HG03520 (cell line): Measurements from ENCODE around the gene DYNLT2.
A peak's percentile ranks its signal among the peaks of the same experiment; 100 is the strongest.

ENCODE experiments used
- ATAC-seq: cut with Tn5 transposase; IDR thresholded peaks from one replicate; pipeline ENCODE4 v1.9.1; 2021; ENCODE audit warnings: mild to moderate bottlenecking, moderate library complexity; ENCODE audit not compliant: unreplicated experiment

Gene DYNLT2

GRCh38 chr6:169738976-169739529, 12.3 kb downstream of the DYNLT2 start:
- no peak for ATAC-seq

- ATAC-seq, result no peak
Observed at GRCh38 chr6:169738204-169738975, 13.0 kb downstream of the DYNLT2 start.

- ATAC-seq, result no peak
Observed at GRCh38 chr6:169729961-169730360, 21.4 kb downstream of the DYNLT2 start.

- ATAC-seq, result no peak
Observed at GRCh38 chr6:169726963-169727362, 24.4 kb downstream of the DYNLT2 start.

GRCh38 chr6:169726049-169726400, 25.3 kb downstream of the DYNLT2 start:
- ATAC-seq, result no peak

GRCh38 chr6:169725125-169726048, 26.0 kb downstream of the DYNLT2 start:
- ATAC-seq, result no peak

- peak; percentile 34 for ATAC-seq
Observed at GRCh38 chr6:169724494-169725124, 26.8 kb downstream of the DYNLT2 start, which contains the start of gene PHF10. TSS of gene PHF10 (minus strand) at chr6:169724500. CDS start at chr6:169723931, 569 bp downstream.

- ATAC-seq, result peak; percentile 23
Observed at GRCh38 chr6:169723991-169724493, 27.3 kb downstream of the DYNLT2 start.

- peak; percentile 39 for ATAC-seq
Observed at GRCh38 chr6:169723200-169723909, 28.0 kb downstream of the DYNLT2 start.

- ATAC-seq, result peak; percentile 3
Observed at GRCh38 chr6:169722362-169723199, 28.8 kb downstream of the DYNLT2 start.

GRCh38 chr6:169720207-169720855, 31.0 kb downstream of the DYNLT2 start:
- no peak for ATAC-seq

GRCh38 chr6:169719117-169719516, 32.3 kb downstream of the DYNLT2 start:
- ATAC-seq, result no peak

- ATAC-seq, result no peak
Observed at GRCh38 chr6:169714595-169714994, 36.8 kb downstream of the DYNLT2 start.

GRCh38 chr6:169714178-169714577, 37.2 kb downstream of the DYNLT2 start:
- no peak for ATAC-seq

- no peak for ATAC-seq
Observed at GRCh38 chr6:169710009-169710408, 41.4 kb downstream of the DYNLT2 start.

GRCh38 chr6:169709293-169709692, 42.1 kb downstream of the DYNLT2 start:
- ATAC-seq, result peak; percentile 42

- no peak for ATAC-seq
Observed at GRCh38 chr6:169707772-169708171, 43.6 kb downstream of the DYNLT2 start.

GRCh38 chr6:169702840-169703246, 48.5 kb downstream of the DYNLT2 start:
- ATAC-seq, result peak; percentile 7
